CD4-positive, CD25-positive, alpha-beta regulatory T cell (primary cell): ENCODE results near the gene TXN2. TPM values are rescaled to one million over a fixed set of nuclear protein-coding genes. Genes with fewer than 3 reads are reported as not detected.

Experiments
- ATAC-seq, 2 donors: fragments of 150-1000 bp; cut with Tn5 transposase; one replicate each; pipeline ENCODE4 v1.10.0; 2021; ENCODE audit warnings: low read depth in 2 of 2, moderate number of reproducible peaks in 2 of 2, moderate library complexity in 1 of 2
- DNase-seq, 3 donors: peaks; one replicate each; pipeline versions ENCODE4 v3.0.0 to v3.0.0-alpha.2; 2012 to 2022; ENCODE audit warnings: mixed read lengths in 1 of 3
- H3K27ac ChIP-seq: one replicate; pipeline ENCODE4 v1.7.0; 2013; ENCODE audit warnings: mild to moderate bottlenecking, low read length; ENCODE audit not compliant: insufficient read depth, poor library complexity, severe bottlenecking
- H3K27me3 ChIP-seq: one replicate; pipeline ENCODE4 v1.7.0; 2013; ENCODE audit warnings: low read length; ENCODE audit not compliant: control insufficient read depth, insufficient read depth
- H3K36me3 ChIP-seq: one replicate; pipeline ENCODE4 v1.7.0; 2013; ENCODE audit warnings: mild to moderate bottlenecking, low read length, moderate library complexity; ENCODE audit not compliant: control insufficient read depth, insufficient read depth
- H3K4me1 ChIP-seq: 2 replicates; pipeline ENCODE4 v1.7.0; 2013; ENCODE audit warnings: mild to moderate bottlenecking, low read length; ENCODE audit not compliant: insufficient read depth, control insufficient read depth, poor library complexity, severe bottlenecking
- H3K4me3 ChIP-seq: one replicate; pipeline ENCODE4 v1.7.0; 2013; ENCODE audit warnings: low read depth, mild to moderate bottlenecking, low read length, moderate library complexity
- H3K9me3 ChIP-seq, 2 experiments: 1 replicate in 1 of 2; 2 replicates in 1 of 2; pipeline ENCODE4 v1.7.0; 2013; ENCODE audit warnings: low read length in 2 of 2, mild to moderate bottlenecking in 1 of 2, moderate library complexity in 1 of 2; ENCODE audit not compliant: control insufficient read depth in 2 of 2
- H3K27ac Mint-ChIP-seq, 3 donors: one replicate each; pipeline ENCODE4 v1.8.0; 2020 to 2022; ENCODE audit warnings: mild to moderate bottlenecking in 3 of 3, mixed read lengths in 3 of 3, moderate library complexity in 2 of 3
- H3K27me3 Mint-ChIP-seq: one replicate; pipeline ENCODE4 v1.8.0; 2022; ENCODE audit warnings: mild to moderate bottlenecking, mixed read lengths
- H3K36me3 Mint-ChIP-seq: one replicate; pipeline ENCODE4 v1.8.0; 2020; ENCODE audit warnings: mixed read lengths
- H3K4me1 Mint-ChIP-seq, 4 donors: one replicate each; pipeline ENCODE4 v1.8.0; 2020 to 2022; ENCODE audit warnings: mixed read lengths in 4 of 4, mild to moderate bottlenecking in 1 of 4
- H3K4me3 Mint-ChIP-seq, 4 donors: one replicate each; pipeline ENCODE4 v1.8.0; 2020 to 2022; ENCODE audit warnings: mild to moderate bottlenecking in 4 of 4, mixed read lengths in 4 of 4, moderate library complexity in 3 of 4
- H3K9me3 Mint-ChIP-seq, 7 donors: one replicate each; pipeline ENCODE4 v1.8.0; 2020 to 2022; ENCODE audit warnings: mixed read lengths in 7 of 7, mild to moderate bottlenecking in 3 of 7, moderate library complexity in 2 of 7
- polyA plus RNA-seq, 4 donors: library from polyadenylated mRNA; unstranded; fragments of 300-500 nt; fragmentation: Illumina TruSeq; gene quantifications; one replicate each; pipeline ENCODE4 v1.2.3, GENCODE V29; 2021
- total RNA-seq: library from RNA; stranded (reverse); gene quantifications from one replicate; pipeline ENCODE4 v1.2.3, GENCODE V29; 2022

TXN2 gene
- total and polyA plus RNA-seq, 5 donors from 2014 or later: 31.5 to 132 (median 105) TPM

DNA sequence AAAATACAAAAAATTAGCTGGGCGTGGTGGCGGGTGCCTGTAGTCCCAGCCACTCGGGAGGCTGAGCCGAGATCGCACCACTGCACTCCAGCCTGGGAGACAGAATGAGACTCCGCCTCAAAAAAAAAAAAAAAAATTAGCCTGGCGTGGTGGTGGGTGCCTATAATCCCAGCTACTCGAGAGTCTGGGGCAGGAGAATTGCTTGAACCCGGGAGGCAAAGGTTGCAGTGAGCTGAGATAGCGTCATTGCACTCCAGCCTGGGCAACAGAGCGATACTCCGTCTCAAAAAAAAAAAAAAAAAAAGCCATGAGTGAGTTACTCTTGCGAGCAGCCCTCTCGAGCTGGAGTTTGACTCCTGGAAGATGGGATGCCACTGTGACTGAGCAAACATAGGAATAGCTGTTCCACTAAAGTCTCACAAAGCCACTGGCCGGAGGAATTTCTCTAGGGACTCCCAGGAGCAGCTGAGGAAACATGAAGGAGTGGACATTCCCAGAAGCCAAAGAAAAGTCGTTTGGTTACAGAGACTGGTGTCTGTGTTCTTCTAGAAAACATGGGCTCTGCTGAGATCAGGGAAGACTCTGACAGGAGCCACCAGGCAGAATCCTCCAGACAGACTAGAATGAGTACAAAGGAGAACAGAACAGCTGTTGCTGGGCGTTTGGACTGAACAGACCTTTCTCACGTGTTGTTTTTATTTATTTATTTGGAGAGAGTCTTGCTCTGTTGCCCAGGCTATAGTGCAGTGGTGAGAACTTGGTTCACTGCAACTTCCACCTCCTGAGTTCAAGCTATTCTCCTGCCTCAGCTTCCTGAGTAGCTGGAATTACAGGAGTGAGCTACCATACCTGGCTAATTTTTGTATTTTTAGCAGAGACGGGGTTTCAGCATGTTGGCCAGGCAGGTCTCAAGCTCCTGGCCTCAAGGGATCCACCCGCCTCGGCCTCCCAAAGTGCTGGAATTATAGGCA is 61.2 kb downstream of the TXN2 start:
- Histone ChIP-seq H3K4me1 (peaks cover 6% of the 10 kb centered on the region), H3K9me3 (no peaks in the 10 kb centered on the region), H3K27me3 (no peaks in the 10 kb centered on the region), H3K4me3 (no peak overlapping the region), H3K36me3 (no peaks in the 10 kb centered on the region), H3K27ac (no peak overlapping the region)
- Mint-ChIP-seq H3K4me3 (no peak overlapping the region), H3K9me3 (no peaks in the 10 kb centered on the region), H3K4me1 (peaks cover 0 to 20% (median 4%) of the 10 kb centered on the region in 4 donors), H3K36me3 (no peaks in the 10 kb centered on the region), H3K27ac (no peak overlapping the region), H3K27me3 (no peaks in the 10 kb centered on the region)
- DNase-seq (no peak), ATAC-seq (no peak)

DNA sequence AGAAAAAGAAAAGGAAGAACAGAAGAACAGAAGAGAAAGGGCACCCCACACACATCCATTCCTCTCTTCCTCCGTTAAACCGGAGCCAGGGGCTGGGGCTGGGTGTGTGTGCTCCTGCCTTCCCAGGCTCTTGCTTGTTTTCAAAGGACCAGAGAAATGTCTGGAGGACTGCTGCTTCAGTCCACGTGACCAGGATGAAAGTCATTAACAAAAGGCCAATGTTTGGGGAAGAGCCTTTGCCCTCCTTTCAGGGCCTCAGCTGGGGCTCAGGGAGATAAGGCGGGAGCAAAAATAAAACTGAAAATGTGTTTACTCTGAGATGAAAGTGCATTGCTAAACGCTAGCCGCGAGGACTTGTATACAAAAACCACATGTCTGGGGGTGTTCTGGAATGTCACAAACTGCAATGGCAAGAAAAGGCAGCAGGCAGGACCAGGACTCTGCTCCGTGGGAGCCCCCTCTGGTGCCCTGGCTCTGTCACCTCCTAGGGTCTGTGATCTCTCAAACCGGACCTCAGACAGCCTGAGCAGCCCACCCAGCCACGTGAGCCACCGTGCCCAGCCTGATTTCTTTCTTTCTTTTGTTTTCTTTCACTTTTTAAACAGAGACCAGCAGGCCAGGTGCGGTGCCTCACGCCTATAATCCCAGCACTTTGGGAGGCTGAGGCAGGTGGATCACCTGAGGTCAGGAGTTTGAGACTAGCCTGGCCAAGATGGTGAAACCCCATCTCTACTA is 62.1 kb downstream of the TXN2 start:
- no peak for DNase-seq
- no peaks in the 10 kb centered on the region for H3K9me3 ChIP-seq
- H3K36me3 ChIP-seq: no peaks in the 10 kb centered on the region
- H3K9me3 Mint-ChIP-seq: no peaks in the 10 kb centered on the region
- ATAC-seq: no peak
- H3K27me3 Mint-ChIP-seq: no peaks in the 10 kb centered on the region
- peaks cover 6% of the 10 kb centered on the region for H3K4me1 ChIP-seq
- no peaks in the 10 kb centered on the region for H3K27me3 ChIP-seq
- no peaks in the 10 kb centered on the region for H3K36me3 Mint-ChIP-seq
- H3K4me3 Mint-ChIP-seq: peak overlapping the region in 2 of 4 donors; percentile 35 to 46
- H3K27ac Mint-ChIP-seq: peak overlapping the region; percentile 22 to 86 (median 65)
- peaks cover 0 to 16% (median 0%) of the 10 kb centered on the region in 4 donors for H3K4me1 Mint-ChIP-seq
- no peak overlapping the region for H3K4me3 ChIP-seq
- H3K27ac ChIP-seq: no peak overlapping the region

DNA sequence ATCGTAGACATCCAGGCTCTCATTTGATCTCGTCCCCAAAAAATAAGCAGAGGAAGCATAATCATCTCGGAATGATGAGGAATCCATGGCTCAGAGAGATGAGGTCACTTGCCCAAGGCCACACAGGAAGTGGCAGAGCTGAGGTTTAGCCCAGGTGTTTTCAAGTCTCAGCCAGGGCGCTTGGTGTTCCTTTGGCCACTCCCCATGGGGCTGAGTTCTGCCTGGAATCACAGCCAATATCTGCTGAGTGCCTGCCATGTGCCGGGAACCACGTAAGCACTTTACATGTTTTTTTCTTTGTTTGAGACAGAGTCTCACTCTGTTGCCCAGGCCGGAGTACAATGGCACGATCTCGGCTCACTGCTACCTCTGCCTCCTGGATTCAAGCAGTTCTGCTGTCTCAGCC is 64.2 kb downstream of the TXN2 start:
- H3K27me3 ChIP-seq: no peaks in the 10 kb centered on the region
- no peaks in the 10 kb centered on the region for H3K36me3 ChIP-seq
- H3K4me3 ChIP-seq: no peak overlapping the region
- ATAC-seq: no peak
- Mint-ChIP-seq H3K36me3 (no peaks in the 10 kb centered on the region), H3K27ac (no peak overlapping the region), H3K4me1 (peaks cover 0 to 16% (median 2%) of the 10 kb centered on the region in 4 donors), H3K27me3 (no peaks in the 10 kb centered on the region), H3K4me3 (no peak overlapping the region), H3K9me3 (no peaks in the 10 kb centered on the region)
- H3K27ac ChIP-seq: no peak overlapping the region
- peaks cover 6% of the 10 kb centered on the region for H3K4me1 ChIP-seq
- H3K9me3 ChIP-seq: no peaks in the 10 kb centered on the region
- no peak for DNase-seq

Other genes with a start within 250 kb of the TXN2 start
- 69.7 TPM for gene APOL2, start 242.1 kb downstream of the TXN2 start, total RNA-seq
- gene APOL2, start 242.1 kb downstream of the TXN2 start, polyA plus RNA-seq: 10 to 100 TPM; 18.8 to 28.6 (median 22.0) TPM
- 16.8 TPM for gene APOL1, start 228.5 kb downstream of the TXN2 start, total RNA-seq
- 1 to 10 TPM; 6.3 to 8.4 (median 7.2) TPM for gene APOL1, start 228.5 kb downstream of the TXN2 start, polyA plus RNA-seq
- gene MYH9, start 93.7 kb downstream of the TXN2 start, total RNA-seq: 1,341 TPM
- 10 to 100 TPM; 80.0 to 98.9 (median 93.4) TPM for gene MYH9, start 93.7 kb downstream of the TXN2 start, polyA plus RNA-seq
- gene FOXRED2, start 25.4 kb upstream of the TXN2 start, total RNA-seq: 1.5 TPM
- 1 to 10 TPM in 3 of 4 donors, under 1 TPM in 1; 0.44 to 1.5 (median 1.2) TPM for gene FOXRED2, start 25.4 kb upstream of the TXN2 start, polyA plus RNA-seq
- gene EIF3D, start 47.5 kb upstream of the TXN2 start, total RNA-seq: 269 TPM
- 100 to 1,000 TPM; 147 to 195 (median 182) TPM for gene EIF3D, start 47.5 kb upstream of the TXN2 start, polyA plus RNA-seq
- gene CACNG2, start 222.1 kb upstream of the TXN2 start, total RNA-seq: not detected
- not detected for gene CACNG2, start 222.1 kb upstream of the TXN2 start, polyA plus RNA-seq